T-helper 1 cell (primary cell): ENCODE results near the gene FANCC.
"Not testable (repeated sequence)": the region's sequence is repeated elsewhere in the genome, so short reads cannot be mapped to it uniquely, and the experiment has no call there.

Source experiments
- DNase-seq, 5 donors: peaks; one replicate each; pipeline ENCODE4 v3.0.0-alpha.2; 2012 to 2020

FANCC gene

GRCh38 chr9:95329061-95329460 lies 11.6 kb upstream of the FANCC start:
- not testable (repeated sequence) for DNase-seq

- DNase-seq = no peak
These were observed 9.8 kb upstream of the FANCC start for GRCh38 chr9:95327239-95327865.

GRCh38 chr9:95325221-95325620 lies 7.7 kb upstream of the FANCC start:
- no peak for DNase-seq

GRCh38 chr9:95317893-95318211 lies 343 bp upstream of the FANCC start:
- no peak for DNase-seq

- peak in 2 of 5 donors; percentile 16 to 47 for DNase-seq
These were observed 753 bp downstream of the FANCC start for GRCh38 chr9:95316794-95317118.

GRCh38 chr9:95316274-95316673 lies 1.2 kb downstream of the FANCC start:
- DNase-seq = peak in 1 of 5 donors; percentile 3

- DNase-seq = no peak
These were observed 2.3 kb downstream of the FANCC start for GRCh38 chr9:95315108-95315746.

GRCh38 chr9:95313010-95313498 lies 4.5 kb downstream of the FANCC start:
- no peak for DNase-seq

GRCh38 chr9:95311961-95312360 lies 5.5 kb downstream of the FANCC start:
- no peak for DNase-seq

- DNase-seq = no peak
These were observed 10.0 kb downstream of the FANCC start for GRCh38 chr9:95307538-95307937.

- DNase-seq = no peak
These were observed 10.7 kb downstream of the FANCC start for GRCh38 chr9:95306819-95307218.

GRCh38 chr9:95305770-95306492 lies 11.6 kb downstream of the FANCC start:
- no peak for DNase-seq

- no peak for DNase-seq
These were observed 15.0 kb downstream of the FANCC start for GRCh38 chr9:95302479-95302878.

- no peak for DNase-seq
These were observed 19.7 kb downstream of the FANCC start for GRCh38 chr9:95297760-95298159.

GRCh38 chr9:95297316-95297715 lies 20.2 kb downstream of the FANCC start:
- no peak for DNase-seq

GRCh38 chr9:95296761-95297160 lies 20.7 kb downstream of the FANCC start:
- DNase-seq = no peak

GRCh38 chr9:95293296-95293695 lies 24.2 kb downstream of the FANCC start:
- not testable (repeated sequence) for DNase-seq

GRCh38 chr9:95292226-95292625 lies 25.3 kb downstream of the FANCC start:
- DNase-seq = no peak

GRCh38 chr9:95286151-95286550 lies 31.4 kb downstream of the FANCC start:
- DNase-seq = no peak

- DNase-seq = no peak
These were observed 32.2 kb downstream of the FANCC start for GRCh38 chr9:95285307-95285706.

GRCh38 chr9:95284162-95285080 lies 33.1 kb downstream of the FANCC start:
- DNase-seq = no peak

GRCh38 chr9:95283673-95284072 lies 33.8 kb downstream of the FANCC start:
- no peak for DNase-seq

- no peak for DNase-seq
These were observed 35.2 kb downstream of the FANCC start for GRCh38 chr9:95282332-95282731.
